ENCODE results near the gene SH3BGRL3.
"Not testable (repeated sequence)": the region's sequence is repeated elsewhere in the genome, so short reads cannot be mapped to it uniquely, and the experiment has no call there.

The SH3BGRL3 gene

DNA sequence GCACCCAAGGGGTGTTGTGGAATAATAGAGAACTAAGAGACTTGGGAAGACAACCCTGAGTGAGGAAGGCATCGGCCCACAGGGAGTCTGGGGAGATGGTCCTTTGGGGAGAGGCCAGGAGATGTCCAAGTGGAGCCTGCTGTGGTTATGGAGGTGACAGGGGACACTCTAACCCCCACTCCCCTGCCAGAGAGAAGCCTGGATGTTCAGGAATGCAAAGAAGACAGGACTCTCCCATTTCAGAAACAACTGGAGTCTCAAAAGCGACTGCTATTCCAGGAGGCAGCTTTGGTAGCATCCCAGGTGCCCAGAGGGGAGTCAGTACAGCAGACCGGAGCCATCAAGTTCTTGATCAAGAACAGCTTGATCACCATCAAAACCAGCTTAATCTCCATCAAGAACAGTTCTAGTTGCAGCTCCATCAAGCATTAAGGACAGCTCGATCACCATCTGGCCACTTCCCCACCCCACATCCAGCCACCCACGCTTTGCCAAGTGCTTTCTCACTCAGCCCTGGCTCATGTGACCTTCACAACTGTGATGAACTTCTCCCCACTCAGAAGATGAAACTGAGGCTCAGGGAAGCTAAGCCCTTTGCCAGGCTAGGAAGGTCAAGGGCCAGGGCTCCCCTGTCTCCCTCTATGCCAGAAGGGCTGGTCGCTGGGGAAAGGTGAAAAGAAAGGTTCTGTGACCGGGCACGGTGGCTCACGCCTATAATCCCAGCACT is 38.6 kb downstream of the SH3BGRL3 start:
- DNase-seq = no peak

DNA sequence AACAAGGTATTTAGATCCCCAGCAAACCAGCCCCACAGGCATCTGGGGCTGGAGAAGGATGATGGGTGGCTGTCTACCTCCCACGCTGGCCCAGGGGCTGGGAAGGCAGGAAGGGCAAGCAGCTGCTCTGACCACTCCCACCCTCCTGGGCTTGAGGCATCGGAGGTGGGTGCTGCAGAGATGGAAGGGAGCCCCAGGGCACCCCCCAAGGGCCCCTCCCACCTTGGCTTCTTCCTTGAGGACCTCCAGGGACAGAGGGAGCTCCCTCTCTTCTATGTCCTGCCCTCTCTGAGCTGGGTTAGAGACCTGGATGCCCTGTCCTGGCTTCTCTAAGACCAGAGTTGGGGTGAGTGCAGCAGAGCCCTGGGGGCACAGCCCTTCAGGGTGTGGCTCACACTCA is 41.0 kb downstream of the SH3BGRL3 start:
- DNase-seq = no peak

DNA sequence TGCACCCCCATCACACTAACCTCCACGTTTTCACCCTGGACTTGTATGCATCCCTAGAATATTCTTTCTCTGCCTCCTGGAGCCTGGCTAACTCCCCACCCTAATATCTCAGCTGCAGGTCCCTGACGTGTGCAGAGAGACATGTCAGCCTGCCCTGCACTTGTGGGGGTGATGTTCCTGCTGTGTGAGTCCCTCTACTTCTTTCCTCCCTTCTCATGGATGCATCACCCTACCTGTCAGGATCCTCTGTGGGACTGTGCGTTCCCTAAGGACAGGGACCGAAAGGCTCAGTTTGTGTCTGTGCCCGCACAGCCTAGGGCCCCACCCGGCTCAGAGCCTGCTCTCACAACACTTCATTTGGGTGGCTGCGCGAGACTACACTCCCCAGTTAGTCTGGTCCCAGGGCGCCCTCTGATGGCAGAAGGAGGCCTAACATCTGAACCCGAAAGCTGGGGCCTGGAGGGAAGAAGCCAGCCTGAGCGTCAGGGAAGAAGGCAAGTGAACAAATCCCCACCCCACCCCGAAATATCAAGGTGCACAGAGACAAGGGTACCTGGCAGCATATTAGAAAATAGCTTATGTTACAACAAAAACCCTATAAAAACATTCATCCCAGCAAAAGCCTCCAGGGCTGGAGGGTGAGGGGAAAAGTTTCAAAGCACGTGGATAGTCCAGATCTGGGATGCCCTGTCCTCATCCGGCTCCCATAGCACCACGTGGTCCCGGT is 41.6 kb downstream of the SH3BGRL3 start:
- peak; percentile 95 for DNase-seq

DNA sequence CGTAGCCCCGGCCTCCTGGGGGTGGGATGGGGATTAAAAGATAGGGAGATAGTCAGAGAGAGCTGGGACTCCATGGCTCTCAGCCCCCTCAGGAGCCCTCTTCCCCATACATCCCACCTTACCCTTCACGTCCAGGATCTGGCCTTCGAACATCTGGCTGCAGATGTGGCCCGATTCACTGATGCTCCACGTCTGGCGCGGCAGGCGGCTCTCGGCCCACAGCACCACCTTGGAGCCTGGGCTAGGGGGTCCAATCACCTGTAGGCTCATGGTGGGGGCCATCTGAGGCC is 42.1 kb downstream of the SH3BGRL3 start:
- no peak for DNase-seq

DNA sequence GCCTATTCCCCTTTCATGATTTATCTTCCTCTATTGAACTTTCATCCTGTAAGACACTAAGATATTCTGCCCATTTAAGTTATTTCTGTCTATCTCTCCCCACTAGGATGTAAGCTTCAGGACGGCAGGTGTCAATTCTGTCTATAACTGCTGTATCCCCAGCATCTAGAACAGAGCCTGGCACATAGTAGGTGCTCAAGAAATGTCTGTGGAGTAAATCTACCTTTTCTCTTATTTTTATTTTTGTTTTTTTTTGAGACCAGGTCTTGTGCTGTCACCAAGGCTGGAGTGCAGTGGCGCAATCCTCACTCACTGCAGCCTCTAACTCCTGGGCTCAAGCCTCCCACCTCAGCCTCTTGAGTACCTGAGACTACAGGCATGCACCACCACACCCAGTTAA is 43.5 kb downstream of the SH3BGRL3 start:
- DNase-seq = no peak

DNA sequence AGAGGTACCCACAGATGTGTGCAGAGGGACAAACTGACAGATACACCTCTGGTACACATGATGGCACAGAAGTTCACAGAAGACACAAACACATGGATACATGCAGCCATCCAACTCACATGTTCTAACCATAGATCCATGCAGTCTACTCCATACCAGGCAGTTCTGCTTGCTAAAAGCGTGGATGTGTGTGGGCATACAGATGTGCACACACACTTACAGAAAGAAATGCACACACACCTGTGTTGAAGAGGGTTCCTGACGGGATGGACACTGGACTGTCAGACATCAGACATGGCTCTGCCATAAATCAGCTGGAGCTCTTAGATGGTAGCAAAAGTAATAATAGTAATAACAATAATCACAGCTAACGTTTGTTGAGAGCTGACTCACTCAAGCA is 44.7 kb downstream of the SH3BGRL3 start:
- no peak for DNase-seq

DNA sequence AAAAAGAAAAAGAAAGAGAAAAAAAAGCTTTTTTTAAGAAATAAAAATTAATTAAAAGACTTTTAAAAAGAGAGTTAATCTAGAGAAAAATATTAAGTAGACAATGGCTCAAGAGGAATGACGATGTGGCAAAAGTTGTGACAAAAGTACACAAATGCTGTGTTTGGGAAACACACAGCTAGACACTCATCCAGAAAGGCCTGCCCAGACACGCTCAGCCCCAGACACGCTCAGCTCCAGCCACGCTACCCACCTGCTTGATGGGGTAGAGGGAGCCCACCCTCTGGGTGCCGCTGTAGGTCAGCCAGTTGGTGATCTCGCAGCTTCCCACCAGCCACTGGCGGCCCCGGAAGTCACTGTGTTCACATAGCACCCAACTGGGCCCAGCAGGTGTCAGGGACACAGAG is 48.1 kb downstream of the SH3BGRL3 start:
- no peak for DNase-seq

DNA sequence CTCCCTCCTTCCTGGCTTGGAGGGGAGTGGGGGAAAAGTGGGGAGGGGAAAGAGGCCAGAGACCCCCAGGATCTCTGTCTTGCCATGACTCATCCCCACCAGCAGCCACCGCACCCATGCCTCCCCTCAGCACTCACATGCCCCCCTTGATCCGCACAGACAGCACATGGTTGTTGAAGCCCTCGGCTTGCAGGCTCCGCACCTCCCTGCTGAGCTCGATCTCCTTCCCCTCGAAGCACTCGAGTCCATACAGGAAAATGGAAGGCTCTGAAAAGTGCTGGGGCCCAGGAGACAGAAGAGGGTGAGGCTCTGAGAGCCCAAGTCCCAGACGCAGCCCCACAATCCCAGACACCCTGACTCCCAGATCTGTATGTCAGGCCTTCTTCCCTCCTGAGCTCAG is 48.7 kb downstream of the SH3BGRL3 start:
- DNase-seq = no peak

DNA sequence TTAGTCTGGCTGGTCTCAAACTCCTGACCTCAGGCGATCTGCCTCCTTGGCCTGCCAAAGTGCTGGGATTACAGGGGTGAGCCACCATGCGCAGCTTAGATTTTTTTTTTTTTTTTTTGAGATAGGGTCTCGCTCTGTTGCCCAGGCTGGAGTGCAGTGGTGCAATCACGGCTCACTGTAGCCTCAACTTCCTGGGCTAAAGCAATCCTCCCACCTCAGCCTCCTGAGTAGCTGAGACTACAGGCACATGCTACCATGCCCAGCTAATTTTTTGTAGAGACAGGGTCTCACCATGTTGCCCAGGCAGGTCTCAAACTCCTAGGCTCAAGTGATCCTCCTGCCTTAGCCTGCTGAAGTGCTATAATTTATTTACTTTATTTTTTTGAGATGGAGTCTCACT is 49.5 kb downstream of the SH3BGRL3 start:
- not testable (repeated sequence) for DNase-seq

DNA sequence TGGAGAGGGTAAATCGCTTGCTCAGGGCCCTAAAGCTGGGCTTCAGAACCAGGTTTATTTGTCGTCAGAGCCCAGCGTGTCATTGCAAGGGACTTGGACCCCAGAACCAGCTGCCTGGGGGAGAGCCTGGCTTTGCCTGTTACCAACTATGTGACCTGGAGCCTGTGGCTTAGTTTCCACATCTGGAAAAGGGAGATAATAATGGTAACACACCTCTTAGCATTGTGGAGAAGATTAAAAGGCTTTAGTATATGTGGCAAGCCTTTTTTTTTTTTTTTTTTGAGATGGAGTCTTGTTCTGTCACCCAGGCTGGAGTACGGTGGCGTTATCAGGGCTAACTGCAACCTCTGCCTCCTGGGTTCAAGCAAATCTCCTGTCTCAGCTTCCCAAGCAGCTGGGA is 50.4 kb downstream of the SH3BGRL3 start:
- no peak for DNase-seq
